Body of pancreas (tissue), 4 donors: ENCODE data around the gene MESD.

Source experiments
- CTCF ChIP-seq, 7 experiments: fragments of 450-650 bp in 4 of 7; fragments of 200-600 bp in 3 of 7; sonication (generic) in 3 of 7; IDR thresholded peaks; one replicate each; pipeline ENCODE4 v1.5.1; 2016 to 2019; ENCODE audit warnings: antibody characterized with exemption in 7 of 7
- POLR2A ChIP-seq, 3 donors: fragments of 450-650 bp; IDR thresholded peaks; one replicate each; pipeline ENCODE4 v1.6.1; 2016; ENCODE audit warnings: antibody characterized with exemption in 3 of 3, mild to moderate bottlenecking in 2 of 3

DNA sequence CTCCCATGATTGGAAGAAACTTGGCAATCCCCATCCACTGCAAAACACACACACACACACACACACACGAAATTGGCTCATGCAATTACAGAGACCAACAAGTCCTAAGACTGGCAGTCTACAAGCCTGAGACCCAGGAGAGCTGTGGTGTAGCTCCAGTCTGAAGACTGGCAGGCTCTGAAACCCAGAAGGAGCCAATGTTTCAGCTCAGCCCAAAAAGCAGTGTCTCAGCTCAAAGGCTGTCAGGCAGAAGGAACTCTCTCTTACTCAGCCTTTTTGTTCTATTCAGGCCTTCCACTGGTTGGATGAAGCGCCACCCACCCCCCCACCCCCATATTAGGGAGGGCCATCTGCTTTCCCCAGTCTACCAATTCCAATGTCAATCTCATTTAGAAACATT is 32.1 kb downstream of the MESD start:
- TF ChIP-seq CTCF (IDR thresholded peaks at IDR 0.05), result no peak
- no peak for TF ChIP-seq POLR2A (IDR thresholded peaks at IDR 0.05)
